Effector memory CD4-positive, alpha-beta T cell (primary cell): ENCODE results near the gene FREM3.

Experiments
- DNase-seq, 3 donors: peaks; one replicate each; pipeline ENCODE4 v3.0.0-alpha.2; 2020
- H3K27ac ChIP-seq: 2 replicates; pipeline ENCODE4 v1.7.0; 2013; ENCODE audit warnings: mild to moderate bottlenecking, low read length, moderate library complexity; ENCODE audit not compliant: insufficient read depth, poor library complexity, severe bottlenecking
- H3K27me3 ChIP-seq: replicated peaks from 2 replicates; pipeline ENCODE4 v1.7.0; 2013; ENCODE audit warnings: mild to moderate bottlenecking, low read length; ENCODE audit not compliant: insufficient read depth, control insufficient read depth, poor library complexity, severe bottlenecking
- H3K36me3 ChIP-seq: 2 replicates; pipeline ENCODE4 v1.7.0; 2013; ENCODE audit warnings: mild to moderate bottlenecking, low read length, moderate library complexity; ENCODE audit not compliant: control insufficient read depth, insufficient read depth
- H3K4me1 ChIP-seq: 2 replicates; pipeline ENCODE4 v1.7.0; 2013; ENCODE audit warnings: low read length, mild to moderate bottlenecking; ENCODE audit not compliant: control insufficient read depth, insufficient read depth, poor library complexity, severe bottlenecking
- H3K4me3 ChIP-seq: 2 replicates; pipeline ENCODE4 v1.7.0; 2013; ENCODE audit warnings: low read length, low read depth, mild to moderate bottlenecking; ENCODE audit not compliant: insufficient read depth, poor library complexity, severe bottlenecking
- H3K9me3 ChIP-seq: 2 replicates; pipeline ENCODE4 v1.7.0; 2013; ENCODE audit warnings: mild to moderate bottlenecking, low read length, moderate library complexity; ENCODE audit not compliant: control insufficient read depth

The FREM3 gene

GRCh38 chr4:143597276-143597675 is 103.2 kb downstream of the FREM3 start:
- H3K27ac ChIP-seq, result no peak overlapping the region
- H3K4me3 ChIP-seq, result no peak overlapping the region
- H3K4me1 ChIP-seq, result no peaks in the 10 kb centered on the region
- no peaks in the 10 kb centered on the region for H3K27me3 ChIP-seq
- DNase-seq, result no peak
- H3K36me3 ChIP-seq, result no peaks in the 10 kb centered on the region
- H3K9me3 ChIP-seq, result no peaks in the 10 kb centered on the region

GRCh38 chr4:143587703-143588102 is 112.8 kb downstream of the FREM3 start:
- no peaks in the 10 kb centered on the region for H3K9me3 ChIP-seq
- no peaks in the 10 kb centered on the region for H3K27me3 ChIP-seq
- DNase-seq, result no peak
- H3K4me3 ChIP-seq, result no peak overlapping the region
- H3K4me1 ChIP-seq, result no peaks in the 10 kb centered on the region
- no peak overlapping the region for H3K27ac ChIP-seq
- no peaks in the 10 kb centered on the region for H3K36me3 ChIP-seq

GRCh38 chr4:143586080-143586479 is 114.4 kb downstream of the FREM3 start:
- DNase-seq, result no peak
- no peaks in the 10 kb centered on the region for H3K4me1 ChIP-seq
- no peak overlapping the region for H3K4me3 ChIP-seq
- no peaks in the 10 kb centered on the region for H3K27me3 ChIP-seq
- H3K9me3 ChIP-seq, result no peaks in the 10 kb centered on the region
- H3K27ac ChIP-seq, result no peak overlapping the region
- H3K36me3 ChIP-seq, result no peaks in the 10 kb centered on the region

GRCh38 chr4:143585548-143585947 is 114.9 kb downstream of the FREM3 start:
- H3K27me3 ChIP-seq, result no peaks in the 10 kb centered on the region
- no peak overlapping the region for H3K27ac ChIP-seq
- DNase-seq, result no peak

GRCh38 chr4:143581331-143581946 is 119.0 kb downstream of the FREM3 start:
- no peaks in the 10 kb centered on the region for H3K9me3 ChIP-seq
- no peaks in the 10 kb centered on the region for H3K27me3 ChIP-seq
- no peaks in the 10 kb centered on the region for H3K4me1 ChIP-seq
- H3K4me3 ChIP-seq, result no peak overlapping the region
- DNase-seq, result no peak
- no peak overlapping the region for H3K27ac ChIP-seq
- no peaks in the 10 kb centered on the region for H3K36me3 ChIP-seq

More at GRCh38 chr4:143585548-143585947, 114.9 kb downstream of the FREM3 start:
- Histone ChIP-seq H3K4me1 (no peaks in the 10 kb centered on the region), H3K36me3 (no peaks in the 10 kb centered on the region), H3K9me3 (no peaks in the 10 kb centered on the region), H3K4me3 (no peak overlapping the region)

DNA sequence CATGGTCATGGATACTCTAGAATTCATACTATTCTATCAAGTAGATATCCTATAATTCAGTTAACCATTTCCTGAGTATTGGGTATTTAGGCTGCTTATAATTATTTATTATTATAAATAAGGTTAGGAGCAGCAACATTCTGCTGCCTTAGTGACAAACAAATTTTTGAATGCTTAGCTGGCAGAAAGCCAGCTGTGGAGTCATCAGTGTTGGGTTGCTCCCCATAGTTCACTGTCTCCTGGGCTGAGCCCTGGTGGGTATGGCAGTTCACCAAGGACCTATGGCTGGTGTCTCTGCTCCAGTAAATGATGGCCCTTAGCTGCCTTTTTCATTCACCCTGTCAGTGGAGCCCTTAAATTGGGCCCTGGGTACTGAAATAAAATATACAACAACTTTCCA is 125.1 kb downstream of the FREM3 start:
- no peak overlapping the region for H3K27ac ChIP-seq
- no peaks in the 10 kb centered on the region for H3K9me3 ChIP-seq
- no peaks in the 10 kb centered on the region for H3K36me3 ChIP-seq
- no peak for DNase-seq
- H3K4me3 ChIP-seq, result no peak overlapping the region
- H3K4me1 ChIP-seq, result no peaks in the 10 kb centered on the region
- no peaks in the 10 kb centered on the region for H3K27me3 ChIP-seq

GRCh38 chr4:143564472-143564871 is 136.0 kb downstream of the FREM3 start:
- Histone ChIP-seq H3K36me3 (no peaks in the 10 kb centered on the region), H3K9me3 (no peaks in the 10 kb centered on the region), H3K4me1 (peaks cover 6% of the 10 kb centered on the region), H3K4me3 (no peak overlapping the region), H3K27me3 (no peaks in the 10 kb centered on the region), H3K27ac (no peak overlapping the region)
- DNase-seq, result no peak

- no peaks in the 10 kb centered on the region for H3K27me3 ChIP-seq
- H3K36me3 ChIP-seq, result peaks cover 3% of the 10 kb centered on the region
- peaks cover 6% of the 10 kb centered on the region for H3K4me1 ChIP-seq
- peak in 1 of 3 donors; percentile 24 for DNase-seq
- H3K27ac ChIP-seq, result peak overlapping the region; percentile 61
- peak overlapping the region; percentile 71 for H3K4me3 ChIP-seq
- H3K9me3 ChIP-seq, result no peaks in the 10 kb centered on the region
Measured at GRCh38 chr4:143559757-143560147, 140.7 kb downstream of the FREM3 start.

GRCh38 chr4:143558823-143559756 is 141.4 kb downstream of the FREM3 start:
- no peaks in the 10 kb centered on the region for H3K27me3 ChIP-seq
- H3K36me3 ChIP-seq, result peaks cover 8% of the 10 kb centered on the region
- H3K4me3 ChIP-seq, result peak overlapping the region; percentile 71
- H3K9me3 ChIP-seq, result no peaks in the 10 kb centered on the region
- peak; percentile 43 to 70 (median 54) for DNase-seq
- H3K27ac ChIP-seq, result peak overlapping the region; percentile 61
- peaks cover 6% of the 10 kb centered on the region for H3K4me1 ChIP-seq

DNA sequence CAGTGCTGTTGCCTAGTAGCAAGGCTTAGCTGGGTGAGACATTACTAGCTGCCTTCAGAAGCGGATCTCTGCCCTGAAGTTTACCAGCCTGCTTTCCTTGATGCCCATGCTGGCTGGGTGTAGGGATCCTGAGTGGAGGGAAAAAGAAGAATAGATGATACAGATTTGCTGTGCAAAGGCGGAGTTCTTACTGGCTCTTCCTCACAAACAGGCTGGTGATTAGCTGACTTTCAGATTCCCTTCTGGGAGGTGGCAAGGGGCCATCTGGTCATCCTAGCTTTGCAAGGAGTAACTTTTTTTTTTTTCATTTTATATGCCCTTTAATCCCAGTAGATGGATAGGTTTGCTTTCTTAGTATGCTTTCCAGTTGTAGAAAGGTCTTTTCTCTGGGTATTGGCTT is 142.2 kb downstream of the FREM3 start:
- Histone ChIP-seq H3K27ac (no peak overlapping the region), H3K4me1 (peaks cover 6% of the 10 kb centered on the region), H3K27me3 (no peaks in the 10 kb centered on the region), H3K36me3 (peaks cover 8% of the 10 kb centered on the region), H3K9me3 (no peaks in the 10 kb centered on the region), H3K4me3 (no peak overlapping the region)
- DNase-seq, result no peak
